Stimulated activated CD4-positive, alpha-beta T cell treated with anti-CD3 and anti-CD28 coated beads, Interleukin-12 subunit alpha, Interleukin-12 subunit beta, amount 100 ng/mL, for 4 hours (primary cell): Measurements from ENCODE around the gene TBC1D3H.
"Not testable (repeated sequence)": the region's sequence is repeated elsewhere in the genome, so short reads cannot be mapped to it uniquely, and the experiment has no call there.

ENCODE experiments used
- DNase-seq: peaks from one replicate; pipeline ENCODE4 v3.0.0-alpha.2; 2020

The TBC1D3H gene

DNA sequence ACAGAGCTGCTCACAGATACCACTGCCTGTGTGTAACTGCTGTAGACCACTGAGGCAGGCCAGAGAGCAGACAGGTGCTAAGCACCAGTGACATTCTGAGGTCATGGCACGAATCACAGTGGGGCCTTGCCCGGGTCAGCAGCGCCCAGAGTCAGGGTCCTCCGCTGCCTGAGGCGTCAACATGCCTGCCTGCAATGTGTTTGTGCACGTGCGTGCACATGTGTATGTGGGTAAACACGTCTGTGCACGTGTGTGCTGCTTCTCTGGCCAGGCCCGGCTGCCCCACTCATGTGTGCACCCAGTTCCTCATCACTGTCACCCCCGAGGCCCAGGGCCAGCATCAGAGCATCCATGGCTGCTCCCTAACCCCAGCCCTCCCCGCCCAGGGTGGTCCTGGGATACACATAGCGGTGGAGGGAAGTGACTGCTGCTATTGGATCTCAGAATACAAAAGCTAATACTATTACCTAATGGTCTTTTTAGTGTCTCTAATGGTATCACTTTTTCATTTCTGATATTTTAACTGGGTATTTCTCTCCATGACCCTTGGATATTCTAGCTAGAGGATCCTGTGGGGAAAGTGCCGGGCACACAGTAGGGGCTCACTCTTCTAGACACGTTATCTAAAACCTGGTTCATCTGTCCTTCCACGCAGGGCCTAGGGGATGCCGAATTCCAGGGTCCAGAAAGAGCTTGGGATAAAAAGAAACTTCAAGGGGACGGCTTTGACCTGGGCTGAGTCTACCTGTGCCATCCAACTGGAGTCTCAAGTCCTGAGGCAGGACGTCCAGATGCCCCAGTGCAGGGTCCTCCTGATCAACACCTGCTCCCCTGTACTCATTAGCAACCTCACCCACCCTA lies at the start of gene TBC1D3H:
TSS of gene TBC1D3H (minus strand) at position 51 of the 861 bp plus-strand sequence. CDS start 1,540 bp downstream, outside the sequence.
- DNase-seq: not testable (repeated sequence)

DNA sequence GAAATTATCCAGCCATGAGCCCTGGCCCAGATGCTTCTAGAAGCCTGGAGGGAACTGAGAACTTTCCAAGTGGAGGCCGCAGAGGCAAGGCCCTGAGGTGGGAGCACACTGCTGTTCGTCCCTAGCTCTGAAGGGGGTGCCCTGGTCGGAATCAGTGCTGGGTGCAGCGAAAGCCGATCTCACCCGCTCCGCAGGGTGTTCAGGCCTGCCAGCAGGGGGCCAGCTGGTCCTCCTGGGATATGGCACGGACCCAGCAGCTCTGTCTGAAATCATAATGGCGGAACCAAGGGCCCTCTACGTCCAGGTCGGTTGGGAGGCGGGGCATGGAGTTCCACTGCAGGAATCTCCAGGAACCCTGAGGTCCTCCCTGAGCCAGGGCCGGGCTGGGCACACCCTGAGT lies 40.7 kb upstream of the TBC1D3H start:
- not testable (repeated sequence) for DNase-seq

DNA sequence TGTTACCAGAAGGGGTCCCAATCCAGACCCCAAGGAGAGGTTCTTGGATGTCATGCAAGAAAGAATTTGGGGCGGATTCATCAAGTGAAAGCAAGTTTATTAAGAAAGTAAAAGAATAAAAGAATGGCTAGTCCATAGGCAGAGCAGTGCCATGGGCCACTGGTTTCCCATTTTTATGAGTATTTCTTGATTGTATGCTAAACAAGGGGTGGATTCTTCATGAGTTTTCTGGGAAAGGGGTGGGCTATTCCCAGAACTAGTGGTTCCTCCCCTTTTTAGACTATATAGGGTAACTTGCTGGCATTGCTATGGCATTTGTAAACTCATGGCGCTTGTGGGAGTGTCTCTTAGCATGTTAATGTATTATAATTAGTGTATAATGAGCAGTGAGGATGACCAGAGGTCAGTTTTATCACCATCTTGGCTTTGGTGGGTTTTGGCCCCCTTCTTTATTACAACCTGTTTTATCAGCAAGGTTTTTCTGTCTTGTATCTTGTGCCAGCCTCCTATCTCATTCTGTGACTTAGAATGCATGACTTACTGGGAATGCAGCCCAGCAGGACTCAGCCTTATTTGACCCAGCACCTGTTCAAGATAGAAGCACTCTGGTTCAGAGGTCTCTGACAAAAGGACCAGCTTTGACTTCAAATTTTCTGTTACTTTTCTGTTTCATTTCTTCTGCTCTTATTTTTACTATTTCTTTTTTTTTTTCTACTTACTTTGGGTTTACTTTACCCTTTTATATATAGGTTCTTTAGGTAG lies 27.1 kb upstream of the TBC1D3H start:
- not testable (repeated sequence) for DNase-seq

DNA sequence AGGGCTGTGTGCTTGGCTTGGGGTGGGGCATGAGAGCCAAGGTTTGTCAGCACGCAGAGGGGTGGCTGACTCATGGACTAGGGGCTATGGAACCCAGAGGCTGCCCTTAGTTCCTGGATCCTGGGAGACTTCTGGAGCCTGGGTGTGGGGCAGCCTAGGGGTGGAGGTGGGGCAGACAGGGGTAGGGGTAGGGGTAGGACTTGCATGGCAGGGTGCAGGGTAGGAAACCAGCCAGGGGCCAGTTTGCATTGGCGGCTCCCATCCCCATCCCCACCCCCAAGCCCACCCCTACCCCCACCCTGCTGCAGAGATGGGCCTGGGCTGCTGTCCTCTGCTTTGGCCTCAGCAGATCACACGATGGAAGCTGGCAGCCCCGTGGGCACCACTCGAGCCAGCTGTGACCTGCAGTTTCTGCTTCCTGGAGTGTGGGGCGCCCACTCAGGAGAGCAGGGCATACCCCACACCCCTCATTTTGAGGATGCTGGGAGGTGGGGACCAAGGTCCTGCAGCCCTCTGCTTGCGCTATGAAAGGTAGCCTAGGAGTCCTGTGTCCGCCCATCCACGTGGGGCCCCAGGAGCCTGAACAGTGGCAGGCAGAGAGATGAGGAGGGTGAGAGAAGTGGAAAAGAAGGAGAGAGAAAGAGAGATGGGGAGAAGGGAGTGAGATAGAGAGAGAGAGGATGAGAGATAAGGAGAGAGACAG lies 2.9 kb upstream of the TBC1D3H start:
- not testable (repeated sequence) for DNase-seq

DNA sequence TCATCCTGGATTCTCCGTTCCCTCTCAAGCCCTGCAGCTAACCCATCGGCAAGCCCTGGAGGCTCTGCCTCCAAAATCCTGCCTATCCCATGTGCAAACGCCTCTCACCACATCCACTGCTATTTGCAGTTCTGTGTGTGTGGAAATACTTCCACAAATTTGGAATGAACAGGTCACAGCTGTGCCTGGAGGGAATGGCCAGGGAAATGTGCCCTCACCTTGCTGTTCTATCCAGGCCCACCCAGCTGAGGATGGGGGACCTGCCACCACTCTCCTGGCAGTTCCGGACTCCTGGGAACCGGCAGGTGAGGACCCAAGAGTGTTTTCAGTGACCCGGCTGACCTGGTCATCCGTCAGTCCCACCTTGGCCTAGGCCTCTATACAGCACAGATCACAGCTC lies 12.3 kb downstream of the TBC1D3H start:
- DNase-seq: not testable (repeated sequence)

DNA sequence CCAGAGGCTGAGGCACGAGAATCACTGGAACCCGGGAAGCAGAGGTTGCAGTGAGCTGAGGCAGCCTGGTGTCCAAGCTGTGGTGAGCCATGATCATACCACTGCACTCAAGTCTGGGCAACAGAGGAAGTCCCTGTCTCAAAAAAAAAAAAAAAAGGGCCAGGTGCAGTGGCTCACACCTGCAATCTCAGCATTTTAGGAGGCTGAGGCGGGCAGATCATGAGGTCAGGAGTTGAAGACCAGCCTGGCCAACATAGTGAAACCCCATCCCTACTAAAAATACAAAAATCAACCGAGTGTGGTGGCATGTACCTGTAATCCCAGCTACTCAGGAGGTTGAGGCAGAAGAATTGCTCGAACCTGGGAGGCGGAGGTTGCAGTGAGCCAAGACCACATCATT lies 25.7 kb downstream of the TBC1D3H start:
- DNase-seq: not testable (repeated sequence)
